DMS153 (cell line): ENCODE data around the gene ZNF26.
"Not testable (repeated sequence)": the region's sequence is repeated elsewhere in the genome, so short reads cannot be mapped to it uniquely, and the experiment has no call there.

Experiments used
- DNase-seq: peaks from one replicate; lab custom pipeline; 2025; lab: John Stamatoyannopoulos, UW

ZNF26 gene

DNA sequence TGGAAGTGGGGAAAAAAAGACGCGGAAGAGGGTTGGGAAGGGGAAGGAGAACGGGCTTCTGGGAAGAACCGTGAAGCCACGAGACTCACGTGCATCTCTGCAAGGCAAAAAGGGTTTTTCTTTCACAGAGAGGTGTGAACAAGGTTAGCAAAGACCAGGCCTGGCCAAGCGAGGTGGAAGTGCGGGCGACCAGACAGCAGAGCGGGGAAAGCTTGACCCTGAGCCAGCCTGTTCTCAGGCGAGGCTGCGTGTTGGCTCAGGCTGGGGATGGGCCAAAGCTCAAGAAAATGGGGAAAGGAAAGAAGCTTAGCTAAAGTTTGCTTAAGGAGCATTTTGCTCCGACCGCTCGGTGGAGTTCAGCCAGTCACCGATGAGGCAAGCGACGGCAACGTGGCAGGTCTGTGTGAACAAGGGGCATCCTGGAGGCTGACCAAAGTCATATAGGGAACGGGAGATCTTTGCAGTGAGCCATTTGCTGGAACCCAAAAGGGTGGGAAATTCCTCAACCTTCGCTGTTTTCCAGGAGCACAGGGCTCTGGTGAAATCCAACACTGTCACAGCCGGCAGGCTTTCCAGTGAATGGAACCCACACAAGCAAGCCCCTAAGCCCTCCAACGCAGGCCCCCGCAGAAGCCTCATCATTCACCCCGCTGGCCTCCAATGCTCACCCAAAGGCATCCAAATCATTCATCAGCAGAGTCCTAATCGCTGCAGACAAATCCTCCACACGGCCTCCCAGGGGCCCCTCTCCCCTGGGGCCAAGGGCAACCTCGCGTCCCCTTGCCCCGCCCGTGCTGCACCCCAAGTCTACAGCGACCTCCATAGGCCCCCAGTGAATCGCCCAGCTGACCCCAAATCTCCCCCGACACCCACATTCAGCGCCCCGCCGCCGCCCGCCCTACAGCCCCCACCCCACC lies 30.8 kb upstream of the ZNF26 start:
- no peak for DNase-seq

DNA sequence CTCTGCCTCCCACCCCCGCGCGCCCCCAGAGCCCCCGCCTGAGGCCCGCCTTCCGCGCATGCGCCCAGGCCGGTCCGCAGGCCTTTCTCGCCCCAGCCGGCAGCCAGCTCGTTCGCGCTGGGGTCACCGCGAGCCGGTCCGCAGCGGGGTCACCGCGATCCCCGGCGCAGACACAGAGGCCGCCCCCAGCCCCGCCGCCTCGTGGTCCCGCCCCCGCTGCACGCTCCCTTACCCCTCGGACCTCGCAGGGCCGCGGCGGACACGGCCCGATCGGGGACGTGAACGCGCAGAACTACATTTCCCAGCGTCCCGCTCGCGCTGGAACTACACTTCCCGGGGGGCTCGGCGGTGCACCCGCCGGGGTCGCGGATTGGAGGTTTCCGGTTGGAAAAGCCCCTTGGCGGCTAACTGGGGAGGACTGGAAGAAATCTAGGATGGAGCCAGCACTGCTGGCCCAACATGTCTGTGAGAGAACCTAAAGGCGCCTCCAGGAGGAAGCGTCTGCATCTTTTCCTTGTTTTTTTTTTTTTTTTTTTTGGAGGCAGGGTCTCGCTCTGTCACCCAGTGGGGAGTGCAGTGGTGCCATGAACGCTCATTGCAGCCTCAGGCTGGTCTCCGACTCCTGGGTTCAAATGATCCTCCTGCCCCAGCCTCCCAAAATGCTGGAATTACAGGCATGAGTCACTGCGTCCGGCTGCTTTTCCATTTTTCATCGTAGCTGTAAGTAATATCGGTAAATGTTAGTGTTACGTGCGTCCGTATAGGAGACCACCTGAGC lies 30.0 kb upstream of the ZNF26 start, which contains the start of gene ZNF605:
Gene ZNF605 (minus strand): TSS at position 296 of the 778 bp plus-strand sequence. CDS start 10,671 bp downstream, outside the sequence.
- peak; percentile 31 for DNase-seq

DNA sequence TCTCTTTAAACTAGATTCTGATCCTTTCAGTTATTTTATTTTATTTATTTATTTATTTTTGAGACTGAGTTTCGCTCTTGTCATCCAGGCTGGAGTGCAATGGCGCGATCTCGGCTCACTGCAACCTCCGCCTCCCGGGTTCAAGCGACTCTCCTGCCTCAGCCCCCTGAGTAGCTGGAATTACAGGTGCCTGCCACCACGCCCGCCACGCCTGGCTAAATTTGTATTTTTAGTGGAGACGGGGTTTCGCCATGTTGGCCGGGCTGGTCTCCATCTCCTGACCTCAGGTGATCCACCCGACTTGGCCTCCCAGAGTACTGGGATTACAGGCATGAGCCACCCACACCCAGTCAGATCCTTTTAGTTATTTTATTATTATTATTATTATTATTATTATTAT lies 24.4 kb upstream of the ZNF26 start:
- DNase-seq: not testable (repeated sequence)

DNA sequence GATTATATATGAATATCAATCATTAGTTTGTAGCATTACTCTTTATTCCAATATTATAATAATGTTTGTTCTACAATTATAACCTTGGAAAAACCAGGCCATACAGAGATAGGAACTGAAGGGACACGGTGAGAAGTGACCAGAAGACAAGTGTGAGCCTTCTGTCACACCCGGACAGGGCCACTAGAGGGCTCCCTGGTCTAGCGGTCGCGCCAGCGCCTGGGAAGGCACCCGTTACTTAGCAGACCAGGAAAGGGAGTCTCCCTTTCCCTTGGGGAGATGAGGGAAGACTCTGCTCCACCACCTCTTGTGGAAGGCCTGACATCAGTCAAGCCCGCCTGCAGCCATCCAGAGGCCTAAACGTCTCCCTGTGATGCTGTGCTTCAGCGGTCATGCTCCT lies 22.2 kb upstream of the ZNF26 start:
- DNase-seq: not testable (repeated sequence)

DNA sequence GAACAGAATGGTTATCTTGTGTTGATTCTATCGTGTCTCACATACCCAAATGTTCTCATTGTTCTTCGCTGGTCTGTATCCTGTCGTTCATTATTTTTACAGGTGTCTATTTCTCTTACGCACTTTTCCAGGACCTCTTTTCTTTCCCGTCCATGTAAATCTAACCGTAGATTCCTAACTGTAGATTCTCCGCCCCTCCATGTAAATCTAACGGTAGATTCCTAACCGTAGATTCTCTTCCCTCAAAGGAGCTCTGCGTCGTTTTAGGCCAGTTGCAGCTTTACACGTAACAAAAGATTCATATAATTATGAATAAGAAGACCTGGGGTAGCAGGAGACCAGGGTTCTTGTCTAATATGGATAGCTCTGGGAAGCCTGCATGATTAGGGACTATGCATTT lies 20.4 kb upstream of the ZNF26 start:
- DNase-seq: no peak

GRCh38 chr12:132966676-132967415 lies 19.3 kb upstream of the ZNF26 start:
- DNase-seq: no peak

- DNase-seq: no peak
These were observed 18.4 kb upstream of the ZNF26 start for GRCh38 chr12:132967736-132968135.

DNA sequence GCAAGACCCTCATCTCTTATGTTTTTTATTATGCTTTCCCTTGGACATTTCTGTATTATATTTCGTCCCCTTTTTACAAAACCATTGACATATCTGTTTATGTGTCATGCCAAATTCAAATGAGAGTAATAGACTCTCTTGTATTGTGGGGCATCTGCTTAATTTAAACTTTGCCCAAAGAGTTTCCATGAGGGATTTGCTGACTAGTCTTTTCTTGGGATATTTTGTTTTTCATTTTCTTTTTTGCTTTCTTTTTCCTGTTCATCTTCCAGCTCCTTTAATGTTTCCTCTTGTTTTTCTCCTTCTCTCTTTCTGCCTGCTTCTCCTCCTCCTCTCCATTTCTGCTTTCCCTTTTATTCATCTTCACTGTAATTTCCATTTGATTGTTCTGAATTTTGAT lies 13.8 kb upstream of the ZNF26 start:
- DNase-seq: no peak

GRCh38 chr12:132976870-132977269 lies 9.3 kb upstream of the ZNF26 start:
- DNase-seq: not testable (repeated sequence)

- no peak for DNase-seq
These were observed 688 bp downstream of the ZNF26 start for GRCh38 chr12:132986885-132987225.

DNA sequence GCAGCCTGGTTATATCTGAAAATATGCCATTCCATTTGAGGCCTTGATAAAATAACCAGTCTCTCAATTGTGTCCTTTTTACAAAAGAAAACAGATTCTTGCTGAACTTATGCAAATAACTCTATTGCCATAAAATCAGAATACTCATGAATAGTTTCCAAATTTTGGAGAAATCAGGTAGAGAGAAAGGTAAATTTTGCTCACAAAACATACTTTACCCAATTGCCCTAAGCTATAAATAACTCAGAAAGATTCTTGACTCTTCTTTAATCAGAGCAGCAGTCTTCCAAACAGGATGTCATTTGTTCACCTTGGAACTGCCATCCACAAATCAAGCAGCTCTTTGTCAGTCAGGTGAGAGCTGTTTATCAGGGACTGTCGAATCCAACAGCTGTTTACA lies 12.6 kb downstream of the ZNF26 start:
- no peak for DNase-seq

- DNase-seq: no peak
These were observed 24.6 kb downstream of the ZNF26 start for GRCh38 chr12:133010657-133011297.

DNA sequence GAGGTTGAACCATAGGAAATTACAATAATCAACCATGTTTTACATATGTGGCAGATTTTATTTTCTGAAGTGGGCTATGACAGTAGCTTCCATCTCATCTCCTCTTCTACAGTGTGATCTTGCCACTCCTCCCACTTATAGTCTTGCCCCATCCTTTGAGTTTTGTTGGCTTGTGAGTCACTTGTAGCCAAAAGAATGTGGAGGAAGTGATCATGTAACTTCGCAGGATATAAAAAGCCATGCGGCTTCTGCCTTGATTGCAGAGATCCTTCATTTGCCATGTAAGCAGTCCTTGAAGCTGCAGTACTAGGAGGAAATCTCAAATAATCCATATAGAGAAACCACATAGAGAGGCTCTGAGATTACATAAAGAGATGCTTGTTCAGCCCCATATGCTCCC lies 37.4 kb downstream of the ZNF26 start:
- DNase-seq: no peak

- no peak for DNase-seq
These were observed 40.8 kb downstream of the ZNF26 start for GRCh38 chr12:133026996-133027395.

DNA sequence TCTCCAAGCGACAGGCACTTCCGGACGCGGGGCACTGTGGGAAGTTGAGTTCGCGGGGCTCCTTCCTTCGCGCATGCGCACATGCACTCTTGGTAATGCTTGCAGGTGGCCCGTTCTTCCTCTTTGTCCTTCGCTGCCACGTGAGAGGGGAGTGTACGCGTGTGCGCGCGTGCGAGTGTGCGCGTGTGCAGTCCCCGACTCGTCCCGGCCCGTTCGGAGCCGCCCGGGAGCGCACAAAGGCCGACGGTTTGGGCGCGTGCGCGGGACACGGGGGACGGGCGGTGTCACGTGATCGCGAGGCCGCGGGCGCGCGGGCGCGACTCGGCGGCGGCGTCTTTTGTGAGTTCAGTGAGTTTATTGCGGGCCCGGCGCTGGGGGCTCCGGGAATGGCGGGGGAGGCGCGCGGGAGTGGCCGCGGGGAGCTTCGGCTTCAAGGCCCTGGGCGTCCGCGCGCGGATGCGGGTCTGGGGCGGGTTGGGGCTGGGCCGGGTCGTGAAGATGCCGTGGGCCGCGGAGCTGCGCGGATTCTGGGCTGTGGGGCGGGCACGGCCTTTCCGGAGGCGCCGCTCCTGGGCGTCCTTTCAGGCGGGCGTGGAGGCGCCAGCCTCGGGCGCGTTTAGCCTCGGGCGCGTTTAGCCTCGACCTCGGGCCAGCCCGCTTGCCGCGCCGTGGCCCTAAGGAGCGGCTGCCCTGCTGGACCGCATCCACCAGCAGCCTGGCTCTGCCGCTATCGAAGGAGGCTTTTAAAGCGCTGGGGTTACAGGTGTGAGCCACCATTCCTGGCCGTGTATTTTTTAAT lies 51.2 kb downstream of the ZNF26 start, which contains the start of gene ZNF84:
Gene ZNF84 (plus strand): TSS at position 303 of the 799 bp plus-strand sequence. CDS start 3,959 bp downstream, outside the sequence.
- peak; percentile 94 for DNase-seq

- DNase-seq: no peak
These were observed 52.0 kb downstream of the ZNF26 start for GRCh38 chr12:133038118-133038709.

GRCh38 chr12:133046698-133047097 lies 60.5 kb downstream of the ZNF26 start:
- no peak for DNase-seq

DNA sequence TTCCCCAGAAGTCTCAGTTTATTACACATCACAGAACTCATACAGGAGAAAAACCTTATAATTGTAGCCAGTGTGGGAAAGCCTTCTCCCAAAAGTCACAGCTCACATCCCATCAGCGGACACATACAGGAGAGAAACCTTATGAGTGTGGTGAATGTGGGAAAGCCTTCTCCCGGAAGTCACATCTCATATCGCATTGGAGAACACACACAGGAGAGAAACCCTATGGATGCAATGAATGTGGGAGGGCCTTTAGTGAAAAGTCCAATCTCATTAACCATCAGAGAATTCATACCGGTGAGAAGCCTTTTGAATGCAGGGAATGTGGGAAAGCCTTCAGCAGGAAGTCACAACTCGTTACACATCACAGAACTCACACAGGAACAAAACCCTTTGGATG lies 71.3 kb downstream of the ZNF26 start:
- no peak for DNase-seq

GRCh38 chr12:133058203-133059113 lies 72.3 kb downstream of the ZNF26 start:
- peak; percentile 11 for DNase-seq
